WTC11 (cell line): Measurements from ENCODE around the gene PDZRN4. TPM values are rescaled to one million over a fixed set of nuclear protein-coding genes. Genes with fewer than 3 reads are reported as not detected.

Source experiments
- ATAC-seq: fragments of 200-7000 bp; cut with Tn5 transposase; 2 replicates; pipeline ENCODE4 v1.10.0; 2021; ENCODE audit warnings: mild to moderate bottlenecking, moderate library complexity
- CTCF ChIA-PET: fragments of 300-600 bp; sonication (Branson Sonifier 250); formaldehyde crosslinking; loops from one replicate; lab custom pipeline; 2021; ENCODE audit warnings: antibody characterized with exemption; lab: Charles Lee
- POLR2A ChIA-PET: fragments of 350-600 bp; sonication (Branson Sonifier 250); formaldehyde crosslinking; loops from one replicate; lab custom pipeline; 2021; ENCODE audit warnings: antibody characterized with exemption; lab: Charles Lee
- DNase-seq: peaks from one replicate; pipeline ENCODE4 v3.0.0; 2021; ENCODE audit warnings: low spot score
- H3K27ac Mint-ChIP-seq: 2 replicates; pipeline ENCODE4 v1.8.0; 2021; ENCODE audit warnings: mixed read lengths
- H3K27me3 Mint-ChIP-seq: 2 replicates; pipeline ENCODE4 v1.8.0; 2021; ENCODE audit warnings: low read depth, mild to moderate bottlenecking, moderate library complexity, mixed read lengths
- H3K36me3 Mint-ChIP-seq: 2 replicates; pipeline ENCODE4 v1.8.0; 2021; ENCODE audit warnings: mixed read lengths
- H3K4me1 Mint-ChIP-seq: 2 replicates; pipeline ENCODE4 v1.8.0; 2022; ENCODE audit warnings: mixed read lengths
- H3K4me3 Mint-ChIP-seq: 2 replicates; pipeline ENCODE4 v1.8.0; 2021; ENCODE audit warnings: mild to moderate bottlenecking, moderate library complexity, mixed read lengths
- H3K9me3 Mint-ChIP-seq: 2 replicates; pipeline ENCODE4 v1.8.0; 2021; ENCODE audit warnings: mixed read lengths
- ARID4B ChIP-seq: sonication (generic); formaldehyde crosslinking; IDR thresholded peaks from 2 replicates; pipeline ENCODE4 v1.8.0; 2023; ENCODE audit warnings: missing genetic modification reagents, mild to moderate bottlenecking, borderline replicate concordance
- ATF1 ChIP-seq: sonication (generic); formaldehyde crosslinking; IDR thresholded peaks from 2 replicates; pipeline ENCODE4 v1.8.1; 2023; ENCODE audit warnings: mild to moderate bottlenecking, moderate library complexity, missing genetic modification reagents
- CTCF ChIP-seq: fragments of 200-600 bp; IDR thresholded peaks from 2 replicates; pipeline ENCODE4 v1.8.0; 2022; ENCODE audit warnings: antibody characterized with exemption
- ETV6 ChIP-seq: sonication (generic); formaldehyde crosslinking; IDR thresholded peaks from 2 replicates; pipeline ENCODE4 v1.8.1; 2022; ENCODE audit warnings: mild to moderate bottlenecking, missing genetic modification reagents
- FOXJ3 ChIP-seq: sonication (generic); formaldehyde crosslinking; IDR thresholded peaks from 2 replicates; pipeline ENCODE4 v1.9.0; 2021; ENCODE audit warnings: missing genetic modification reagents, mild to moderate bottlenecking, borderline replicate concordance
- JAZF1 ChIP-seq: fragments of 250-450 bp; sonication (Bioruptor Pico); IDR thresholded peaks from 2 replicates; pipeline ENCODE4 v1.9.0; 2021; ENCODE audit warnings: moderate library complexity, mild to moderate bottlenecking, inconsistent platforms
- NFE2L1 ChIP-seq: sonication (generic); formaldehyde crosslinking; IDR thresholded peaks from 2 replicates; pipeline ENCODE4 v1.8.1; 2023; ENCODE audit warnings: missing genetic modification reagents
- NR2C2 ChIP-seq: sonication (generic); formaldehyde crosslinking; IDR thresholded peaks from 2 replicates; pipeline ENCODE4 v1.8.0; 2022; ENCODE audit warnings: mild to moderate bottlenecking, missing genetic modification reagents
- SMAD3 ChIP-seq: sonication (generic); formaldehyde crosslinking; IDR thresholded peaks from 2 replicates; pipeline ENCODE4 v1.8.0; 2022; ENCODE audit warnings: missing genetic modification reagents, mild to moderate bottlenecking, borderline replicate concordance
- SP1 ChIP-seq: sonication (generic); formaldehyde crosslinking; conservative IDR thresholded peaks from 2 replicates; pipeline ENCODE4 v1.8.1; 2022; ENCODE audit warnings: missing genetic modification reagents
- TP53 ChIP-seq: sonication (generic); formaldehyde crosslinking; IDR thresholded peaks from 2 replicates; pipeline ENCODE4 v1.8.1; 2023; ENCODE audit warnings: mild to moderate bottlenecking, missing genetic modification reagents
- USF2 ChIP-seq: sonication (generic); formaldehyde crosslinking; IDR thresholded peaks from 2 replicates; pipeline ENCODE4 v1.8.1; 2023; ENCODE audit warnings: mild to moderate bottlenecking, missing genetic modification reagents, moderate library complexity
- ZNF671 ChIP-seq: fragments of 250-450 bp; sonication (Bioruptor Pico); IDR thresholded peaks from 2 replicates; pipeline ENCODE4 v1.8.0; 2021; ENCODE audit warnings: mild to moderate bottlenecking
- total RNA-seq: library from RNA; stranded (reverse); gene quantifications from 3 replicates; pipeline ENCODE4 v1.2.3, GENCODE V29; 2021
- TF ChIP-seq, protein P1 (sequence below): sonication (generic); formaldehyde crosslinking; IDR thresholded peaks from 2 replicates; pipeline ENCODE4 v1.8.0; 2023; ENCODE audit warnings: missing genetic modification reagents
- TF ChIP-seq, protein P2 (sequence below): fragments of 250-450 bp; sonication (Bioruptor Pico); IDR thresholded peaks from 2 replicates; pipeline ENCODE4 v1.9.0; 2021; ENCODE audit warnings: mild to moderate bottlenecking
- TF ChIP-seq, protein P3 (sequence below): sonication (generic); formaldehyde crosslinking; IDR thresholded peaks from 2 replicates; pipeline ENCODE4 v1.8.1; 2022; ENCODE audit warnings: missing genetic modification reagents, borderline replicate concordance
- TF ChIP-seq, protein P4 (sequence below): sonication (generic); formaldehyde crosslinking; IDR thresholded peaks from 2 replicates; pipeline ENCODE4 v1.8.1; 2022; ENCODE audit warnings: mild to moderate bottlenecking, moderate library complexity, missing genetic modification reagents

The PDZRN4 gene
- total RNA-seq, 1 experiment from 2014 or later, result 0.09 TPM

DNA sequence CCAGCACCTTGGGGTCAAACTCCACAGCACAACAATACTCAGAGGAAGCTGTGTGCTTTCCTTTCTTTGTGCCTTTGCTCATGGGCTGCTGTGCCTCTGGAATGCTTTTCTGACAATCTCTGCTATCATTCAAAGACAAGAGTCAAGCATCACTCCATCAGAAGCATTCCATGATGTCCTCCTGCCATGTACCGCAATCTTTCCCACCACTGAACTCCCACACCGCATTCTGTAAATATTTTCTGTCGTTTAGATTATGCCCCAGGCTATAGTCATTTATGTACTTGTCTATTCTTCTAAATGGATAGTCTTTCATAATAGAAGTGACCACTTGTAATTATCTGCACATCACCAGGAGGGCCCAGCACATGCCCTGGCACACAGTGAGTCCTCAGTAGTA lies 327.8 kb downstream of the PDZRN4 start:
- peaks cover 38% of the 10 kb centered on the region for H3K4me1 Mint-ChIP-seq
- no peak overlapping the region for H3K4me3 Mint-ChIP-seq
- TF ChIP-seq ETV6 (no peak), ARID4B (CRISPR knock-in tag) (no peak), SP1 (no peak), NFE2L1 (CRISPR knock-in tag) (no peak), ATF1 (CRISPR knock-in tag) (no peak), CTCF (no peak), USF2 (CRISPR knock-in tag) (no peak), SMAD3 (CRISPR knock-in tag) (no peak)
- ATAC-seq (no peak), DNase-seq (no peak)
- no peak overlapping the region; the same call in 1 of the 2 replicates for H3K27ac Mint-ChIP-seq
- no peaks in the 10 kb centered on the region for H3K27me3 Mint-ChIP-seq
- H3K9me3 Mint-ChIP-seq, result no peaks in the 10 kb centered on the region
- POLR2A ChIA-PET, result no interaction called here
- CTCF ChIA-PET, result no interaction called here
- H3K36me3 Mint-ChIP-seq, result no peaks in the 10 kb centered on the region

GRCh38 chr12:41520869-41521268 lies 332.7 kb downstream of the PDZRN4 start:
- Mint-ChIP-seq H3K4me3 (no peak overlapping the region), H3K36me3 (no peaks in the 10 kb centered on the region), H3K27me3 (no peaks in the 10 kb centered on the region), H3K4me1 (peaks cover 32% of the 10 kb centered on the region), H3K27ac (no peak overlapping the region), H3K9me3 (no peaks in the 10 kb centered on the region)
- no peak for ATAC-seq
- DNase-seq, result no peak
- CTCF ChIA-PET, result no interaction called here
- POLR2A ChIA-PET, result no interaction called here
- TF ChIP-seq, protein P1, sequence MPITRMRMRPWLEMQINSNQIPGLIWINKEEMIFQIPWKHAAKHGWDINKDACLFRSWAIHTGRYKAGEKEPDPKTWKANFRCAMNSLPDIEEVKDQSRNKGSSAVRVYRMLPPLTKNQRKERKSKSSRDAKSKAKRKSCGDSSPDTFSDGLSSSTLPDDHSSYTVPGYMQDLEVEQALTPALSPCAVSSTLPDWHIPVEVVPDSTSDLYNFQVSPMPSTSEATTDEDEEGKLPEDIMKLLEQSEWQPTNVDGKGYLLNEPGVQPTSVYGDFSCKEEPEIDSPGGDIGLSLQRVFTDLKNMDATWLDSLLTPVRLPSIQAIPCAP (CRISPR knock-in tag), result no peak
- no peak for TF ChIP-seq FOXJ3 (CRISPR knock-in tag)
- TF ChIP-seq ZNF671, result no peak
- TF ChIP-seq, protein P2, sequence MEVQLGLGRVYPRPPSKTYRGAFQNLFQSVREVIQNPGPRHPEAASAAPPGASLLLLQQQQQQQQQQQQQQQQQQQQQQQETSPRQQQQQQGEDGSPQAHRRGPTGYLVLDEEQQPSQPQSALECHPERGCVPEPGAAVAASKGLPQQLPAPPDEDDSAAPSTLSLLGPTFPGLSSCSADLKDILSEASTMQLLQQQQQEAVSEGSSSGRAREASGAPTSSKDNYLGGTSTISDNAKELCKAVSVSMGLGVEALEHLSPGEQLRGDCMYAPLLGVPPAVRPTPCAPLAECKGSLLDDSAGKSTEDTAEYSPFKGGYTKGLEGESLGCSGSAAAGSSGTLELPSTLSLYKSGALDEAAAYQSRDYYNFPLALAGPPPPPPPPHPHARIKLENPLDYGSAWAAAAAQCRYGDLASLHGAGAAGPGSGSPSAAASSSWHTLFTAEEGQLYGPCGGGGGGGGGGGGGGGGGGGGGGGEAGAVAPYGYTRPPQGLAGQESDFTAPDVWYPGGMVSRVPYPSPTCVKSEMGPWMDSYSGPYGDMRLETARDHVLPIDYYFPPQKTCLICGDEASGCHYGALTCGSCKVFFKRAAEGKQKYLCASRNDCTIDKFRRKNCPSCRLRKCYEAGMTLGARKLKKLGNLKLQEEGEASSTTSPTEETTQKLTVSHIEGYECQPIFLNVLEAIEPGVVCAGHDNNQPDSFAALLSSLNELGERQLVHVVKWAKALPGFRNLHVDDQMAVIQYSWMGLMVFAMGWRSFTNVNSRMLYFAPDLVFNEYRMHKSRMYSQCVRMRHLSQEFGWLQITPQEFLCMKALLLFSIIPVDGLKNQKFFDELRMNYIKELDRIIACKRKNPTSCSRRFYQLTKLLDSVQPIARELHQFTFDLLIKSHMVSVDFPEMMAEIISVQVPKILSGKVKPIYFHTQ (CRISPR knock-in tag), result no peak
- no peak for TF ChIP-seq JAZF1
- TF ChIP-seq TP53, result no peak
- TF ChIP-seq ARID4B (CRISPR knock-in tag), result no peak
- TF ChIP-seq NR2C2 (CRISPR knock-in tag), result no peak
- TF ChIP-seq, protein P3, sequence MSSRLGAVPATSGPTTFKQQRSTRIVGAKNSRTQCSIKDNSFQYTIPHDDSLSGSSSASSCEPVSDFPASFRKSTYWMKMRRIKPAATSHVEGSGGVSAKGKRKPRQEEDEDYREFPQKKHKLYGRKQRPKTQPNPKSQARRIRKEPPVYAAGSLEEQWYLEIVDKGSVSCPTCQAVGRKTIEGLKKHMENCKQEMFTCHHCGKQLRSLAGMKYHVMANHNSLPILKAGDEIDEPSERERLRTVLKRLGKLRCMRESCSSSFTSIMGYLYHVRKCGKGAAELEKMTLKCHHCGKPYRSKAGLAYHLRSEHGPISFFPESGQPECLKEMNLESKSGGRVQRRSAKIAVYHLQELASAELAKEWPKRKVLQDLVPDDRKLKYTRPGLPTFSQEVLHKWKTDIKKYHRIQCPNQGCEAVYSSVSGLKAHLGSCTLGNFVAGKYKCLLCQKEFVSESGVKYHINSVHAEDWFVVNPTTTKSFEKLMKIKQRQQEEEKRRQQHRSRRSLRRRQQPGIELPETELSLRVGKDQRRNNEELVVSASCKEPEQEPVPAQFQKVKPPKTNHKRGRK (CRISPR knock-in tag), result no peak
- TF ChIP-seq, protein P4, sequence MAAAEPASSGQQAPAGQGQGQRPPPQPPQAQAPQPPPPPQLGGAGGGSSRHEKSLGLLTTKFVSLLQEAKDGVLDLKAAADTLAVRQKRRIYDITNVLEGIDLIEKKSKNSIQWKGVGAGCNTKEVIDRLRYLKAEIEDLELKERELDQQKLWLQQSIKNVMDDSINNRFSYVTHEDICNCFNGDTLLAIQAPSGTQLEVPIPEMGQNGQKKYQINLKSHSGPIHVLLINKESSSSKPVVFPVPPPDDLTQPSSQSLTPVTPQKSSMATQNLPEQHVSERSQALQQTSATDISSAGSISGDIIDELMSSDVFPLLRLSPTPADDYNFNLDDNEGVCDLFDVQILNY (CRISPR knock-in tag), result no peak
